K562 (cell line): ENCODE measurements around the gene NEDD8. TPM values are rescaled to one million over a fixed set of nuclear protein-coding genes. Genes with fewer than 3 reads are reported as not detected.

Source experiments
- ATAC-seq: fragments of 200-7000 bp; cut with Tn5 transposase; 3 replicates; pipeline ENCODE4 v1.9.1; 2020; ENCODE audit warnings: moderate library complexity
- BruUV-seq: library from RNA; stranded (reverse); fragments of 400-500 nt; replicated peaks from 2 replicates; lab custom pipeline; 2021; lab: Mats Ljungman, UMichigan
- CTCF ChIA-PET: fragments of 300-600 bp; formaldehyde crosslinking; extraction: SDS; loops from one replicate; lab custom pipeline; 2021; ENCODE audit warnings: low intra/inter-chr PET ratio; lab: Yijun Ruan, JAX
- POLR2A ChIA-PET: fragments of 300-600, 350-650 bp; sonication (Branson Sonifier 250); formaldehyde crosslinking; extraction: SDS; loops from one replicate; lab custom pipeline; 2021; ENCODE audit warnings: antibody characterized with exemption, inconsistent platforms; lab: Yijun Ruan, JAX
- DNase-seq, 4 experiments: peaks; one replicate each; pipeline versions ENCODE4 v3.0.0 to v3.0.0-alpha.2; 2011 to 2018; ENCODE audit warnings: low spot score in 3 of 4, mixed read lengths in 3 of 4; ENCODE audit errors: extremely low read depth in 1 of 4
- FAIRE-seq: peaks from 2 replicates; lab custom pipeline; 2011; peaks lifted over from hg19 to GRCh38; lab: Jason Lieb, UNC
- H2AFZ ChIP-seq: 2 replicates; pipeline ENCODE4 v1.6.0; 2011; ENCODE audit warnings: low read depth, low read length, control low read depth, inconsistent platforms
- H3K27ac ChIP-seq: fragments of 200-600 bp; 3 replicates; pipeline ENCODE4 v1.8.0; 2011; ENCODE audit warnings: low read depth, mild to moderate bottlenecking, control low read depth, inconsistent platforms, low read length, moderate library complexity, mixed read lengths; ENCODE audit errors: extremely low read depth
- H3K27me3 ChIP-seq, 2 experiments: fragments of 300-600 bp in 1 of 2; 2 replicates in 1 of 2; 3 replicates in 1 of 2; pipeline versions ENCODE4 v1.6.0 to v1.8.0; 2011; ENCODE audit warnings: inconsistent platforms in 2 of 2, low read length in 2 of 2, mild to moderate bottlenecking in 1 of 2, mixed read lengths in 1 of 2, moderate library complexity in 1 of 2; ENCODE audit not compliant: control insufficient read depth in 2 of 2, insufficient read depth in 2 of 2
- H3K36me3 ChIP-seq: fragments of 300-600 bp; 3 replicates; pipeline ENCODE4 v1.8.0; 2011; ENCODE audit warnings: mild to moderate bottlenecking, low read length, inconsistent platforms; ENCODE audit not compliant: control insufficient read depth, insufficient read depth
- H3K4me1 ChIP-seq, 2 experiments: fragments of 200-600 bp in 1 of 2; replicated peaks in 1 of 2; 2 replicates in 1 of 2; 3 replicates in 1 of 2; pipeline versions ENCODE4 v1.5.1 to v1.8.0; 2011; ENCODE audit warnings: inconsistent platforms in 2 of 2, low read length in 2 of 2, mild to moderate bottlenecking in 1 of 2, mixed read lengths in 1 of 2, moderate library complexity in 1 of 2; ENCODE audit not compliant: control insufficient read depth in 2 of 2, insufficient read depth in 2 of 2
- H3K4me2 ChIP-seq: 2 replicates; pipeline ENCODE4 v1.6.1; 2011; ENCODE audit warnings: low read length, control low read depth, inconsistent platforms, mixed read lengths; ENCODE audit not compliant: insufficient read depth
- H3K4me3 ChIP-seq: fragments of 200-600 bp; sonication (generic), shearing (Covaris generic); 2 replicates; pipeline ENCODE4 v1.5.1; 2016; ENCODE audit warnings: control low read depth, inconsistent platforms
- H3K79me2 ChIP-seq: fragments of 200-600 bp; 3 replicates; pipeline ENCODE4 v1.8.0; 2011; ENCODE audit warnings: low read length, inconsistent platforms; ENCODE audit not compliant: control insufficient read depth, insufficient read depth
- H3K9ac ChIP-seq, 2 experiments: 2 replicates each; pipeline versions ENCODE4 v1.6.0 to v1.6.1; 2011; ENCODE audit warnings: low read depth in 2 of 2, low read length in 2 of 2, control low read depth in 1 of 2, inconsistent platforms in 1 of 2, mild to moderate bottlenecking in 1 of 2, mixed read lengths in 1 of 2; ENCODE audit not compliant: insufficient read depth in 1 of 2
- H3K9me1 ChIP-seq: one replicate; pipeline ENCODE4 v1.6.0; 2011; ENCODE audit warnings: inconsistent platforms, mild to moderate bottlenecking, low read length, moderate library complexity; ENCODE audit not compliant: control insufficient read depth, insufficient read depth
- H3K9me3 ChIP-seq: replicated peaks from 2 replicates; pipeline ENCODE4 v1.5.1; 2011; ENCODE audit warnings: low read depth, low read length, inconsistent platforms; ENCODE audit not compliant: control insufficient read depth, insufficient read depth
- H4K20me1 ChIP-seq: replicated peaks from 2 replicates; pipeline ENCODE4 v1.6.1; 2011; ENCODE audit warnings: low read length, inconsistent platforms, mixed read lengths; ENCODE audit not compliant: control insufficient read depth, insufficient read depth
- KDM4B ChIP-seq, 2 experiments: fragments of 450-650 bp in 1 of 2; sonication (generic) in 1 of 2; IDR thresholded peaks; 2 replicates each; pipeline ENCODE4 v1.6.1; 2016 to 2017; ENCODE audit warnings: borderline replicate concordance in 2 of 2, antibody characterized with exemption in 1 of 2, low read depth in 1 of 2, mild to moderate bottlenecking in 1 of 2
- KLF13 ChIP-seq: fragments of 450-650 bp; IDR thresholded peaks from 2 replicates; pipeline ENCODE4 v1.6.1; 2016; ENCODE audit warnings: missing genetic modification characterization, low read depth, mild to moderate bottlenecking, missing compliant biosample characterization, moderate library complexity, borderline replicate concordance
- MTA1 ChIP-seq: fragments of 450-650 bp; IDR thresholded peaks from 2 replicates; pipeline ENCODE4 v1.6.1; 2017; ENCODE audit warnings: borderline replicate concordance
- ZFP1 ChIP-seq: fragments of 450-650 bp; formaldehyde crosslinking; IDR thresholded peaks from 2 replicates; pipeline ENCODE4 v1.4.0; 2020; ENCODE audit warnings: mild to moderate bottlenecking, mixed read lengths
- ZNF232 ChIP-seq: sonication (generic); formaldehyde crosslinking; IDR thresholded peaks from 2 replicates; pipeline ENCODE4 v1.8.0; 2022; ENCODE audit warnings: mild to moderate bottlenecking, missing genetic modification reagents
- WGBS: fragments of 100-300 bp; shearing (Covaris generic); methylation state at CpG from one replicate; pipeline ENCODE4 v1.1.6; 2016; ENCODE audit warnings: low coverage, mixed read lengths; ENCODE audit not compliant: insufficient coverage; ENCODE audit errors: missing lambda C conversion rate; 5-methylcytosine and 5-hydroxymethylcytosine counted together
- in situ Hi-C: fragments of 300-500 bp; cut with MboI; formaldehyde crosslinking; loops from 4 replicates; pipeline ENCODE4 v1.15.0; 2018; ENCODE audit warnings: inconsistent platforms, mixed read lengths
- intact Hi-C: fragments of 100-400 bp; cut with micrococcal nuclease; formaldehyde crosslinking; loops from 2 replicates; pipeline ENCODE4 v1.14.2; 2022
- polyA plus RNA-seq, 8 experiments: library from polyadenylated mRNA; depleted of rRNA in 4 of 8; stranded (reverse) in 5 of 8; unstranded in 3 of 8; fragments of >200 nt; fragmentation: Nextera tagmentation in 2 of 8; fragmentation: Illumina TruSeq in 1 of 8; extraction: Ambion mirVana in 2 of 8; extraction: Trizol in 1 of 8; gene quantifications; 2 replicates each; pipeline versions ENCODE4 v1.2.1 to v1.2.3, GENCODE V29; 2011 to 2014; ENCODE audit warnings: inconsistent platforms in 1 of 8, missing spikeins in 1 of 8
- total RNA-seq, 7 experiments: library from RNA; depleted of rRNA in 6 of 7; stranded (reverse); fragments of >200 nt in 6 of 7; fragmentation: Illumina TruSeq in 2 of 7; extraction: Trizol in 2 of 7; gene quantifications; 2 replicates each; pipeline versions ENCODE4 v1.2.1 to v1.2.3, GENCODE V29; 2011 to 2021; ENCODE audit warnings: low replicate concordance in 1 of 7
- TF ChIP-seq, protein P1 (sequence below): fragments of 200-600 bp; sonication (generic); IDR thresholded peaks from one replicate; pipeline ENCODE4 v1.6.1; 2012; ENCODE audit warnings: mild to moderate bottlenecking, low read depth, low read length, inconsistent platforms
- TF ChIP-seq, protein P2 (sequence below): fragments of 250-450 bp; sonication (Bioruptor Pico); IDR thresholded peaks from 2 replicates; pipeline ENCODE4 v1.9.0; 2021; ENCODE audit warnings: mild to moderate bottlenecking
- TF ChIP-seq, protein P3 (sequence below): fragments of 250-450 bp; sonication (Bioruptor Pico); IDR thresholded peaks from 2 replicates; pipeline ENCODE4 v1.8.0; 2021; ENCODE audit warnings: borderline replicate concordance, mild to moderate bottlenecking, moderate library complexity; ENCODE audit not compliant: poor library complexity, severe bottlenecking

Gene NEDD8
- total and polyA plus RNA-seq, 9 of the 15 experiments (the other 6 are each of a cell fraction or from before 2014, with no cell fraction given) = 142 to 691 (median 260) TPM

DNA sequence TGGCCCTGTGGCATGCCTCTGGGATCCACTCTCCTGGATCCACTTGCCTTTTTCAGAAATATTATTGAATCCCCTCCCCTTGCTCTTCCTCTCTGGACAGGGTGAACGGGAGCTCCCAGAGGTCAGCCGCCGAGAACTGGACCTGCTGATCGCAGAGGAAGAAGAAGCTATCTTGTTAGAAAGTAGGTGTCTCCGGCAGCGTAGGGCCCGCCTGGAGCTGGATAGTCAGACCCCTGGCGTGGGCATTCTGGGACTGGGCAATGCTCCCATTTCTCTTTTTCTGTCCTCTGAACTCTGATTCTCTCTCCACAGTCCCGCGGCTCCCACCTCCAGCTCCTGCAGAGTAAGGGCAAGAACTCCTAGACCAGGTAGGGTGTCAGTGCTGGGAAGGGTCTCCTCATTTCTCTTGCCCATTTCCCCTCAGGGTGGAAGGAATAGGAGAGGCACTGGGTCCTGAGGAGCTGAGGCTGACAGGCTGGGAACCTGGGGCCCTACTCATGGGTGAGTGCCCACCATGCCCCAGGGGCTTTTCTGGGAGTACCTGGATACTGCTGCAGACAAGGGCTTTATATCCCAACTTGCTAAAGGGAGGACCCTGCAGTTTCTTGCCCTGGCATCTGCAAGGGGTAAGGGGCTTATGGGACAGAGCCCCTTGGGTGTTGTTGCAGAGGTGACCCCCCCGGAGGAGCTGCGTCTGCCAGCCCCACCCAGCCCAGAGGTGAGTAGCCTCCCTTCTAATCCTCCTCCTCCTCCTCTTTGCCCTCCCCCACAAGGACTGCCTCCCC lies 54.9 kb downstream of the NEDD8 start:
- no peaks in the 10 kb centered on the region for H4K20me1 ChIP-seq
- no peak; the same call in 2 of the 3 replicates for ATAC-seq
- ChIA-PET CTCF (no interaction called here), POLR2A (no interaction called here)
- no peak overlapping the region for H3K4me3 ChIP-seq
- no peak overlapping the region for H3K27ac ChIP-seq
- H3K4me2 ChIP-seq = no peak overlapping the region
- BruUV-seq = no TSS peak
- intact Hi-C loops (no loop called here), in situ Hi-C loops (no loop called here)
- WGBS = 73% methylated on average over 11 of the region's 12 CpGs
- H3K36me3 ChIP-seq = peaks cover 37% of the 10 kb centered on the region; the same call in 2 of the 3 replicates
- H3K9me1 ChIP-seq = no peaks in the 10 kb centered on the region
- H3K9ac ChIP-seq = 0 out of 4 replicates have a peak overlapping the region, but pooled peaks of 1 of the 2 experiments have one; percentile 31
- H2AFZ ChIP-seq = no peak overlapping the region
- H3K27me3 ChIP-seq = no peaks in the 10 kb centered on the region
- no peaks in the 10 kb centered on the region for H3K79me2 ChIP-seq
- no peak for DNase-seq
- H3K9me3 ChIP-seq = no peaks in the 10 kb centered on the region
- H3K4me1 ChIP-seq = no peaks in the 10 kb centered on the region; a peak in 2 of 5 replicates
- FAIRE-seq = no peak
- TF ChIP-seq MTA1 (no peak), ZNF232 (no peak), ZFP1 (CRISPR knock-in tag) (no peak), KLF13 (tag) (no peak), KDM4B (IDR thresholded peaks at IDR 0.05; ENCODE audit: borderline replicate concordance in 2 of 2, low read depth in 1 of 2) (no peak)
- TF ChIP-seq, protein P1, sequence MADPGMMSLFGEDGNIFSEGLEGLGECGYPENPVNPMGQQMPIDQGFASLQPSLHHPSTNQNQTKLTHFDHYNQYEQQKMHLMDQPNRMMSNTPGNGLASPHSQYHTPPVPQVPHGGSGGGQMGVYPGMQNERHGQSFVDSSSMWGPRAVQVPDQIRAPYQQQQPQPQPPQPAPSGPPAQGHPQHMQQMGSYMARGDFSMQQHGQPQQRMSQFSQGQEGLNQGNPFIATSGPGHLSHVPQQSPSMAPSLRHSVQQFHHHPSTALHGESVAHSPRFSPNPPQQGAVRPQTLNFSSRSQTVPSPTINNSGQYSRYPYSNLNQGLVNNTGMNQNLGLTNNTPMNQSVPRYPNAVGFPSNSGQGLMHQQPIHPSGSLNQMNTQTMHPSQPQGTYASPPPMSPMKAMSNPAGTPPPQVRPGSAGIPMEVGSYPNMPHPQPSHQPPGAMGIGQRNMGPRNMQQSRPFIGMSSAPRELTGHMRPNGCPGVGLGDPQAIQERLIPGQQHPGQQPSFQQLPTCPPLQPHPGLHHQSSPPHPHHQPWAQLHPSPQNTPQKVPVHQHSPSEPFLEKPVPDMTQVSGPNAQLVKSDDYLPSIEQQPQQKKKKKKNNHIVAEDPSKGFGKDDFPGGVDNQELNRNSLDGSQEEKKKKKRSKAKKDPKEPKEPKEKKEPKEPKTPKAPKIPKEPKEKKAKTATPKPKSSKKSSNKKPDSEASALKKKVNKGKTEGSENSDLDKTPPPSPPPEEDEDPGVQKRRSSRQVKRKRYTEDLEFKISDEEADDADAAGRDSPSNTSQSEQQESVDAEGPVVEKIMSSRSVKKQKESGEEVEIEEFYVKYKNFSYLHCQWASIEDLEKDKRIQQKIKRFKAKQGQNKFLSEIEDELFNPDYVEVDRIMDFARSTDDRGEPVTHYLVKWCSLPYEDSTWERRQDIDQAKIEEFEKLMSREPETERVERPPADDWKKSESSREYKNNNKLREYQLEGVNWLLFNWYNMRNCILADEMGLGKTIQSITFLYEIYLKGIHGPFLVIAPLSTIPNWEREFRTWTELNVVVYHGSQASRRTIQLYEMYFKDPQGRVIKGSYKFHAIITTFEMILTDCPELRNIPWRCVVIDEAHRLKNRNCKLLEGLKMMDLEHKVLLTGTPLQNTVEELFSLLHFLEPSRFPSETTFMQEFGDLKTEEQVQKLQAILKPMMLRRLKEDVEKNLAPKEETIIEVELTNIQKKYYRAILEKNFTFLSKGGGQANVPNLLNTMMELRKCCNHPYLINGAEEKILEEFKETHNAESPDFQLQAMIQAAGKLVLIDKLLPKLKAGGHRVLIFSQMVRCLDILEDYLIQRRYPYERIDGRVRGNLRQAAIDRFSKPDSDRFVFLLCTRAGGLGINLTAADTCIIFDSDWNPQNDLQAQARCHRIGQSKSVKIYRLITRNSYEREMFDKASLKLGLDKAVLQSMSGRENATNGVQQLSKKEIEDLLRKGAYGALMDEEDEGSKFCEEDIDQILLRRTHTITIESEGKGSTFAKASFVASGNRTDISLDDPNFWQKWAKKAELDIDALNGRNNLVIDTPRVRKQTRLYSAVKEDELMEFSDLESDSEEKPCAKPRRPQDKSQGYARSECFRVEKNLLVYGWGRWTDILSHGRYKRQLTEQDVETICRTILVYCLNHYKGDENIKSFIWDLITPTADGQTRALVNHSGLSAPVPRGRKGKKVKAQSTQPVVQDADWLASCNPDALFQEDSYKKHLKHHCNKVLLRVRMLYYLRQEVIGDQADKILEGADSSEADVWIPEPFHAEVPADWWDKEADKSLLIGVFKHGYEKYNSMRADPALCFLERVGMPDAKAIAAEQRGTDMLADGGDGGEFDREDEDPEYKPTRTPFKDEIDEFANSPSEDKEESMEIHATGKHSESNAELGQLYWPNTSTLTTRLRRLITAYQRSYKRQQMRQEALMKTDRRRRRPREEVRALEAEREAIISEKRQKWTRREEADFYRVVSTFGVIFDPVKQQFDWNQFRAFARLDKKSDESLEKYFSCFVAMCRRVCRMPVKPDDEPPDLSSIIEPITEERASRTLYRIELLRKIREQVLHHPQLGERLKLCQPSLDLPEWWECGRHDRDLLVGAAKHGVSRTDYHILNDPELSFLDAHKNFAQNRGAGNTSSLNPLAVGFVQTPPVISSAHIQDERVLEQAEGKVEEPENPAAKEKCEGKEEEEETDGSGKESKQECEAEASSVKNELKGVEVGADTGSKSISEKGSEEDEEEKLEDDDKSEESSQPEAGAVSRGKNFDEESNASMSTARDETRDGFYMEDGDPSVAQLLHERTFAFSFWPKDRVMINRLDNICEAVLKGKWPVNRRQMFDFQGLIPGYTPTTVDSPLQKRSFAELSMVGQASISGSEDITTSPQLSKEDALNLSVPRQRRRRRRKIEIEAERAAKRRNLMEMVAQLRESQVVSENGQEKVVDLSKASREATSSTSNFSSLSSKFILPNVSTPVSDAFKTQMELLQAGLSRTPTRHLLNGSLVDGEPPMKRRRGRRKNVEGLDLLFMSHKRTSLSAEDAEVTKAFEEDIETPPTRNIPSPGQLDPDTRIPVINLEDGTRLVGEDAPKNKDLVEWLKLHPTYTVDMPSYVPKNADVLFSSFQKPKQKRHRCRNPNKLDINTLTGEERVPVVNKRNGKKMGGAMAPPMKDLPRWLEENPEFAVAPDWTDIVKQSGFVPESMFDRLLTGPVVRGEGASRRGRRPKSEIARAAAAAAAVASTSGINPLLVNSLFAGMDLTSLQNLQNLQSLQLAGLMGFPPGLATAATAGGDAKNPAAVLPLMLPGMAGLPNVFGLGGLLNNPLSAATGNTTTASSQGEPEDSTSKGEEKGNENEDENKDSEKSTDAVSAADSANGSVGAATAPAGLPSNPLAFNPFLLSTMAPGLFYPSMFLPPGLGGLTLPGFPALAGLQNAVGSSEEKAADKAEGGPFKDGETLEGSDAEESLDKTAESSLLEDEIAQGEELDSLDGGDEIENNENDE = no peak
- TF ChIP-seq, protein P2, sequence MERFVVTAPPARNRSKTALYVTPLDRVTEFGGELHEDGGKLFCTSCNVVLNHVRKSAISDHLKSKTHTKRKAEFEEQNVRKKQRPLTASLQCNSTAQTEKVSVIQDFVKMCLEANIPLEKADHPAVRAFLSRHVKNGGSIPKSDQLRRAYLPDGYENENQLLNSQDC (CRISPR knock-in tag) = no peak
- TF ChIP-seq, protein P3, sequence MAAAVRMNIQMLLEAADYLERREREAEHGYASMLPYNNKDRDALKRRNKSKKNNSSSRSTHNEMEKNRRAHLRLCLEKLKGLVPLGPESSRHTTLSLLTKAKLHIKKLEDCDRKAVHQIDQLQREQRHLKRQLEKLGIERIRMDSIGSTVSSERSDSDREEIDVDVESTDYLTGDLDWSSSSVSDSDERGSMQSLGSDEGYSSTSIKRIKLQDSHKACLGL (CRISPR knock-in tag) = no peak
